C4-2B (cell line): ENCODE measurements around the gene LIFR.

Source experiments
- ZFX ChIP-seq: fragments of 450-650 bp; IDR thresholded peaks from 2 replicates; pipeline ENCODE4 v1.6.1; 2017
- TF ChIP-seq, protein P1 (sequence below): fragments of 450-650 bp; conservative IDR thresholded peaks from 2 replicates; pipeline ENCODE4 v1.5.1; 2017; ENCODE audit warnings: mild to moderate bottlenecking

DNA sequence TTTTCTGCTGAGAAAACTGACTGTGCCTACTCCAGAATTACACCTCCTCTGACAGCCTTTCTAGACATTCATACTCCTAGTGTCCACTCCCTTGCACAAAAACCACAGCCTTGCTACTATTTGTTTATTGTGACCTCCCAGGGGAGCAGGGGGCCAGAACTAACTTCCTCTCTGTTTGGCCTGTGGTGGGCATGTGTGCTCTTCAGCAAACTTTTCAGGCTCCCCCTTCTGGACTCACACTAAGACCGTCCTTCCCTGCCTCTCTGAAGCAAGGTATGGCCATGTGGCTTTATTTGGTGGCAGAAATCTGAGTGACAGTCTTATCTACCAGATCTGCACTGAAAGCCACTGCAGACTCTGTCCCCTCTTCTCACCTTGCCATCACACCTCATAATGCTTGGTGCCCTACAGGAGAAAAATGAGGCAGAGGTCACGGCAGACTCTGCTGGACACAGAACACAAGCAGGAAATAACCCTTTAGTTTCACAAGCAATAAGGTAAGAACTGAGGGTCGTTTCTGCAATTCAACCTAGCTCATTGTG lies 28.2 kb downstream of the LIFR start:
- TF ChIP-seq, protein P1, sequence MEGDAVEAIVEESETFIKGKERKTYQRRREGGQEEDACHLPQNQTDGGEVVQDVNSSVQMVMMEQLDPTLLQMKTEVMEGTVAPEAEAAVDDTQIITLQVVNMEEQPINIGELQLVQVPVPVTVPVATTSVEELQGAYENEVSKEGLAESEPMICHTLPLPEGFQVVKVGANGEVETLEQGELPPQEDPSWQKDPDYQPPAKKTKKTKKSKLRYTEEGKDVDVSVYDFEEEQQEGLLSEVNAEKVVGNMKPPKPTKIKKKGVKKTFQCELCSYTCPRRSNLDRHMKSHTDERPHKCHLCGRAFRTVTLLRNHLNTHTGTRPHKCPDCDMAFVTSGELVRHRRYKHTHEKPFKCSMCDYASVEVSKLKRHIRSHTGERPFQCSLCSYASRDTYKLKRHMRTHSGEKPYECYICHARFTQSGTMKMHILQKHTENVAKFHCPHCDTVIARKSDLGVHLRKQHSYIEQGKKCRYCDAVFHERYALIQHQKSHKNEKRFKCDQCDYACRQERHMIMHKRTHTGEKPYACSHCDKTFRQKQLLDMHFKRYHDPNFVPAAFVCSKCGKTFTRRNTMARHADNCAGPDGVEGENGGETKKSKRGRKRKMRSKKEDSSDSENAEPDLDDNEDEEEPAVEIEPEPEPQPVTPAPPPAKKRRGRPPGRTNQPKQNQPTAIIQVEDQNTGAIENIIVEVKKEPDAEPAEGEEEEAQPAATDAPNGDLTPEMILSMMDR: no peak
- TF ChIP-seq ZFX: no peak
